K562 (cell line): ENCODE data around the gene TAPBPL. TPM values are rescaled to one million over a fixed set of nuclear protein-coding genes. Genes with fewer than 3 reads are reported as not detected.

Experiments used
- ATAC-seq: fragments of 200-7000 bp; cut with Tn5 transposase; 3 replicates; pipeline ENCODE4 v1.9.1; 2020; ENCODE audit warnings: moderate library complexity
- BruUV-seq: library from RNA; stranded (reverse); fragments of 400-500 nt; replicated peaks from 2 replicates; lab custom pipeline; 2021; lab: Mats Ljungman, UMichigan
- CTCF ChIA-PET: fragments of 300-600 bp; formaldehyde crosslinking; extraction: SDS; loops from one replicate; lab custom pipeline; 2021; ENCODE audit warnings: low intra/inter-chr PET ratio; lab: Yijun Ruan, JAX
- POLR2A ChIA-PET: fragments of 300-600, 350-650 bp; sonication (Branson Sonifier 250); formaldehyde crosslinking; extraction: SDS; loops from one replicate; lab custom pipeline; 2021; ENCODE audit warnings: antibody characterized with exemption, inconsistent platforms; lab: Yijun Ruan, JAX
- DNase-seq, 4 experiments: peaks; one replicate each; pipeline versions ENCODE4 v3.0.0 to v3.0.0-alpha.2; 2011 to 2018; ENCODE audit warnings: low spot score in 3 of 4, mixed read lengths in 3 of 4; ENCODE audit errors: extremely low read depth in 1 of 4
- FAIRE-seq: peaks from 2 replicates; lab custom pipeline; 2011; peaks lifted over from hg19 to GRCh38; lab: Jason Lieb, UNC
- H2AFZ ChIP-seq: 2 replicates; pipeline ENCODE4 v1.6.0; 2011; ENCODE audit warnings: low read depth, low read length, control low read depth, inconsistent platforms
- H3K27ac ChIP-seq: fragments of 200-600 bp; 3 replicates; pipeline ENCODE4 v1.8.0; 2011; ENCODE audit warnings: low read depth, mild to moderate bottlenecking, control low read depth, inconsistent platforms, low read length, moderate library complexity, mixed read lengths; ENCODE audit errors: extremely low read depth
- H3K27me3 ChIP-seq, 2 experiments: fragments of 300-600 bp in 1 of 2; 2 replicates in 1 of 2; 3 replicates in 1 of 2; pipeline versions ENCODE4 v1.6.0 to v1.8.0; 2011; ENCODE audit warnings: inconsistent platforms in 2 of 2, low read length in 2 of 2, mild to moderate bottlenecking in 1 of 2, mixed read lengths in 1 of 2, moderate library complexity in 1 of 2; ENCODE audit not compliant: control insufficient read depth in 2 of 2, insufficient read depth in 2 of 2
- H3K36me3 ChIP-seq: fragments of 300-600 bp; 3 replicates; pipeline ENCODE4 v1.8.0; 2011; ENCODE audit warnings: mild to moderate bottlenecking, low read length, inconsistent platforms; ENCODE audit not compliant: control insufficient read depth, insufficient read depth
- H3K4me1 ChIP-seq, 2 experiments: fragments of 200-600 bp in 1 of 2; replicated peaks in 1 of 2; 2 replicates in 1 of 2; 3 replicates in 1 of 2; pipeline versions ENCODE4 v1.5.1 to v1.8.0; 2011; ENCODE audit warnings: inconsistent platforms in 2 of 2, low read length in 2 of 2, mild to moderate bottlenecking in 1 of 2, mixed read lengths in 1 of 2, moderate library complexity in 1 of 2; ENCODE audit not compliant: control insufficient read depth in 2 of 2, insufficient read depth in 2 of 2
- H3K4me2 ChIP-seq: 2 replicates; pipeline ENCODE4 v1.6.1; 2011; ENCODE audit warnings: low read length, control low read depth, inconsistent platforms, mixed read lengths; ENCODE audit not compliant: insufficient read depth
- H3K4me3 ChIP-seq: fragments of 200-600 bp; sonication (generic), shearing (Covaris generic); 2 replicates; pipeline ENCODE4 v1.5.1; 2016; ENCODE audit warnings: control low read depth, inconsistent platforms
- H3K79me2 ChIP-seq: fragments of 200-600 bp; 3 replicates; pipeline ENCODE4 v1.8.0; 2011; ENCODE audit warnings: low read length, inconsistent platforms; ENCODE audit not compliant: control insufficient read depth, insufficient read depth
- H3K9ac ChIP-seq, 2 experiments: 2 replicates each; pipeline versions ENCODE4 v1.6.0 to v1.6.1; 2011; ENCODE audit warnings: low read depth in 2 of 2, low read length in 2 of 2, control low read depth in 1 of 2, inconsistent platforms in 1 of 2, mild to moderate bottlenecking in 1 of 2, mixed read lengths in 1 of 2; ENCODE audit not compliant: insufficient read depth in 1 of 2
- H3K9me1 ChIP-seq: one replicate; pipeline ENCODE4 v1.6.0; 2011; ENCODE audit warnings: inconsistent platforms, mild to moderate bottlenecking, low read length, moderate library complexity; ENCODE audit not compliant: control insufficient read depth, insufficient read depth
- H3K9me3 ChIP-seq: replicated peaks from 2 replicates; pipeline ENCODE4 v1.5.1; 2011; ENCODE audit warnings: low read depth, low read length, inconsistent platforms; ENCODE audit not compliant: control insufficient read depth, insufficient read depth
- H4K20me1 ChIP-seq: replicated peaks from 2 replicates; pipeline ENCODE4 v1.6.1; 2011; ENCODE audit warnings: low read length, inconsistent platforms, mixed read lengths; ENCODE audit not compliant: control insufficient read depth, insufficient read depth
- DIDO1 ChIP-seq: fragments of 450-650 bp; IDR thresholded peaks from 2 replicates; pipeline ENCODE4 v1.6.1; 2016; ENCODE audit warnings: low read depth, missing biosample characterization, missing genetic modification characterization
- DLX4 ChIP-seq: fragments of 250-450 bp; sonication (Bioruptor Pico); IDR thresholded peaks from 2 replicates; pipeline ENCODE4 v1.6.1; 2021; ENCODE audit warnings: mild to moderate bottlenecking
- EP300 ChIP-seq: IDR thresholded peaks from 2 replicates; pipeline ENCODE4 v1.6.1; 2012; ENCODE audit warnings: low read length, improper control_type of control experiment
- ETV6 ChIP-seq, 3 experiments: fragments of 150-350 bp in 1 of 3; sonication (generic) in 1 of 3; formaldehyde crosslinking in 1 of 3; IDR thresholded peaks; 2 replicates each; pipeline versions ENCODE4 v1.6.1 to v1.8.0; 2014 to 2022; ENCODE audit warnings: borderline replicate concordance in 2 of 3, low read depth in 2 of 3, antibody characterized with exemption in 1 of 3, low read length in 1 of 3, mild to moderate bottlenecking in 1 of 3, missing genetic modification reagents in 1 of 3
- HNRNPL ChIP-seq: fragments of 200-400 bp; formaldehyde crosslinking; IDR thresholded peaks from 2 replicates; pipeline ENCODE4 v1.6.1; 2017; ENCODE audit warnings: low read depth, mild to moderate bottlenecking, low read length
- HSF4 ChIP-seq: fragments of 250-450 bp; sonication (Bioruptor Pico); IDR thresholded peaks from 2 replicates; pipeline ENCODE4 v2.1.2; 2022; ENCODE audit warnings: mild to moderate bottlenecking, moderate library complexity, borderline replicate concordance
- KLF13 ChIP-seq: fragments of 450-650 bp; IDR thresholded peaks from 2 replicates; pipeline ENCODE4 v1.6.1; 2016; ENCODE audit warnings: missing genetic modification characterization, low read depth, mild to moderate bottlenecking, missing compliant biosample characterization, moderate library complexity, borderline replicate concordance
- MYBL2 ChIP-seq, 2 experiments: fragments of 450-650 bp in 1 of 2; sonication (generic) in 1 of 2; formaldehyde crosslinking in 1 of 2; IDR thresholded peaks; 2 replicates each; pipeline versions ENCODE4 v1.6.1 to v1.8.1; 2017 to 2022; ENCODE audit warnings: borderline replicate concordance in 1 of 2, inconsistent platforms in 1 of 2, low read depth in 1 of 2, mild to moderate bottlenecking in 1 of 2, missing genetic modification reagents in 1 of 2, moderate library complexity in 1 of 2
- NFIX ChIP-seq: fragments of 250-450 bp; sonication (Bioruptor Pico); IDR thresholded peaks from 2 replicates; pipeline ENCODE4 v1.4.0; 2020; ENCODE audit warnings: low read depth, mild to moderate bottlenecking, moderate library complexity
- PHB2 ChIP-seq: fragments of 450-650 bp; IDR thresholded peaks from 2 replicates; pipeline ENCODE4 v1.6.1; 2017; ENCODE audit warnings: low read depth
- POLR2B ChIP-seq: fragments of 450-650 bp; IDR thresholded peaks from 2 replicates; pipeline ENCODE4 v1.6.1; 2018; ENCODE audit warnings: low read depth; ENCODE audit not compliant: partially characterized antibody
- RBM25 ChIP-seq: fragments of 200-400 bp; formaldehyde crosslinking; IDR thresholded peaks from 2 replicates; pipeline ENCODE4 v1.6.1; 2018; ENCODE audit warnings: low read length, low read depth, moderate library complexity; ENCODE audit not compliant: severe bottlenecking
- RBM34 ChIP-seq: fragments of 200-400 bp; formaldehyde crosslinking; IDR thresholded peaks from 2 replicates; pipeline ENCODE4 v1.6.1; 2018; ENCODE audit warnings: low read length, borderline replicate concordance; ENCODE audit not compliant: insufficient read depth
- TCF7 ChIP-seq: sonication (generic); IDR thresholded peaks from 2 replicates; pipeline ENCODE4 v1.6.1; 2016; ENCODE audit warnings: antibody characterized with exemption, borderline replicate concordance
- ZNF121 ChIP-seq: sonication (generic); formaldehyde crosslinking; conservative IDR thresholded peaks from 2 replicates; pipeline ENCODE4 v1.8.0; 2022; ENCODE audit warnings: missing genetic modification reagents
- ZNF263 ChIP-seq: sonication (generic); formaldehyde crosslinking; IDR thresholded peaks from 2 replicates; pipeline ENCODE4 v1.8.0; 2022; ENCODE audit warnings: mild to moderate bottlenecking, missing genetic modification reagents, borderline replicate concordance
- ZNF436 ChIP-seq: fragments of 250-450, 450-650 bp; sonication (Bioruptor Pico); formaldehyde crosslinking; IDR thresholded peaks from 2 replicates; pipeline ENCODE4 v1.7.0; 2020; ENCODE audit warnings: mild to moderate bottlenecking
- ZNF668 ChIP-seq: fragments of 250-450 bp; sonication (Bioruptor Pico); IDR thresholded peaks from 2 replicates; pipeline ENCODE4 v1.8.0; 2022; ENCODE audit warnings: mild to moderate bottlenecking, inconsistent platforms
- ZNF785 ChIP-seq: fragments of 250-450 bp; sonication (Bioruptor Pico); IDR thresholded peaks from 2 replicates; pipeline ENCODE4 v1.4.0; 2020; ENCODE audit warnings: mild to moderate bottlenecking
- WGBS: fragments of 100-300 bp; shearing (Covaris generic); methylation state at CpG from one replicate; pipeline ENCODE4 v1.1.6; 2016; ENCODE audit warnings: low coverage, mixed read lengths; ENCODE audit not compliant: insufficient coverage; ENCODE audit errors: missing lambda C conversion rate; 5-methylcytosine and 5-hydroxymethylcytosine counted together
- in situ Hi-C: fragments of 300-500 bp; cut with MboI; formaldehyde crosslinking; loops from 4 replicates; pipeline ENCODE4 v1.15.0; 2018; ENCODE audit warnings: inconsistent platforms, mixed read lengths
- intact Hi-C: fragments of 100-400 bp; cut with micrococcal nuclease; formaldehyde crosslinking; loops from 2 replicates; pipeline ENCODE4 v1.14.2; 2022
- polyA plus RNA-seq, 8 experiments: library from polyadenylated mRNA; depleted of rRNA in 4 of 8; stranded (reverse) in 5 of 8; unstranded in 3 of 8; fragments of >200 nt; fragmentation: Nextera tagmentation in 2 of 8; fragmentation: Illumina TruSeq in 1 of 8; extraction: Ambion mirVana in 2 of 8; extraction: Trizol in 1 of 8; gene quantifications; 2 replicates each; pipeline versions ENCODE4 v1.2.1 to v1.2.3, GENCODE V29; 2011 to 2014; ENCODE audit warnings: inconsistent platforms in 1 of 8, missing spikeins in 1 of 8
- total RNA-seq, 7 experiments: library from RNA; depleted of rRNA in 6 of 7; stranded (reverse); fragments of >200 nt in 6 of 7; fragmentation: Illumina TruSeq in 2 of 7; extraction: Trizol in 2 of 7; gene quantifications; 2 replicates each; pipeline versions ENCODE4 v1.2.1 to v1.2.3, GENCODE V29; 2011 to 2021; ENCODE audit warnings: low replicate concordance in 1 of 7

The TAPBPL gene
- total and polyA plus RNA-seq, 9 of the 15 experiments (the other 6 are each of a cell fraction or from before 2014, with no cell fraction given), result 0.29 to 1.6 (median 0.45) TPM

DNA sequence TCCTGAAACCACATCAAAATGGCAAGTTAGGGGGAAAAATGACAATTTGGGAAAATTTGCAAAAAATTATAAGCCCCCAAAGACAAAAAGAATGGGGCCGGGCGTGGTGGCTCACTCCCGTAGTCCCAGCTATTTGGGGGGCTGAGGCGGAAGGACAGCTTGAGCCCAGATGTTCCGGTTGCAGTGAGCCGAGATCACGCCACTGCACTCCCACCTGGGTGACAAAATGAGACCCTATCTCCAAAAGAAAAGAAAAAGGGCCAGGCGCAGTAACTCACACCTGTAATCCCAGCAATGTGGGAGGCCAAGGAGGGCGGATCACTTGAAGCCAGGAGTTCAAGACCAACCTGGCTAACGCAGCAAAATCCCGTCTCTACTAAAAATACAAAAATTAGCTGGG lies 20.6 kb downstream of the TAPBPL start:
- POLR2A ChIA-PET, result no interaction called here
- no peak overlapping the region for H3K27ac ChIP-seq
- no TSS peak for BruUV-seq
- TF ChIP-seq DLX4 (CRISPR knock-in tag), result no peak
- TF ChIP-seq ZNF121 (CRISPR knock-in tag), result no peak
- no peak for TF ChIP-seq RBM25
- TF ChIP-seq HNRNPL, result no peak
- no peak for TF ChIP-seq MYBL2 (IDR thresholded peaks at IDR 0.05; ENCODE audit: low read depth)
- TF ChIP-seq MYBL2 (CRISPR knock-in tag; IDR thresholded peaks at IDR 0.05; ENCODE audit: borderline replicate concordance), result no peak
- no peak for TF ChIP-seq NFIX (CRISPR knock-in tag)
- no peak for TF ChIP-seq ZNF785 (CRISPR knock-in tag)
- TF ChIP-seq ZNF263, result no peak
- TF ChIP-seq RBM34, result no peak
- TF ChIP-seq EP300, result no peak
- no peak for TF ChIP-seq ZNF668
- no peak for TF ChIP-seq POLR2B
- no peak for TF ChIP-seq PHB2
- TF ChIP-seq KLF13 (tag), result no peak
- TF ChIP-seq ETV6 (IDR thresholded peaks at IDR 0.05; ENCODE audit: borderline replicate concordance in 1 of 2, low read depth in 2 of 2, low read length in 1 of 2), result no peak
- TF ChIP-seq ETV6 (CRISPR knock-in tag; IDR thresholded peaks at IDR 0.05; ENCODE audit: borderline replicate concordance), result no peak
- no peak for TF ChIP-seq ZNF436 (CRISPR knock-in tag)
- TF ChIP-seq TCF7, result no peak
- no peak for TF ChIP-seq DIDO1 (tag)
- TF ChIP-seq HSF4, result no peak
- TF ChIP-seq, all 486 proteins: peak for 0
- 81% methylated on average over 9 of the region's 11 CpGs for WGBS
- no peak for FAIRE-seq
- no peak overlapping the region for H2AFZ ChIP-seq
- no peaks in the 10 kb centered on the region; the same call in 2 of the 3 replicates for H3K79me2 ChIP-seq
- intact Hi-C loops (loop anchor here (5.0 kb wide), 1 partner anchor 135 kb away; no protein-coding TSS in a partner anchor), in situ Hi-C loops (loop anchor here (25.0 kb wide), 1 partner anchor 410 kb away; no protein-coding TSS in a partner anchor)
- ATAC-seq, result no peak
- H3K9me3 ChIP-seq, result no peaks in the 10 kb centered on the region
- H3K4me3 ChIP-seq, result no peak overlapping the region
- no peak overlapping the region for H3K4me2 ChIP-seq
- peaks cover 14 to 20% of the 10 kb centered on the region in 2 experiments; a peak in 4 of 5 replicates for H3K4me1 ChIP-seq
- no peaks in the 10 kb centered on the region for H4K20me1 ChIP-seq
- H3K9me1 ChIP-seq, result no peaks in the 10 kb centered on the region
- no peak overlapping the region for H3K9ac ChIP-seq
- no peaks in the 10 kb centered on the region for H3K27me3 ChIP-seq
- H3K36me3 ChIP-seq, result no peaks in the 10 kb centered on the region
- DNase-seq, result no peak
- CTCF ChIA-PET, result no interaction called here
